ENCODE results near the gene DDTL.
"Not testable (repeated sequence)": the region's sequence is repeated elsewhere in the genome, so short reads cannot be mapped to it uniquely, and the experiment has no call there.

The DDTL gene

DNA sequence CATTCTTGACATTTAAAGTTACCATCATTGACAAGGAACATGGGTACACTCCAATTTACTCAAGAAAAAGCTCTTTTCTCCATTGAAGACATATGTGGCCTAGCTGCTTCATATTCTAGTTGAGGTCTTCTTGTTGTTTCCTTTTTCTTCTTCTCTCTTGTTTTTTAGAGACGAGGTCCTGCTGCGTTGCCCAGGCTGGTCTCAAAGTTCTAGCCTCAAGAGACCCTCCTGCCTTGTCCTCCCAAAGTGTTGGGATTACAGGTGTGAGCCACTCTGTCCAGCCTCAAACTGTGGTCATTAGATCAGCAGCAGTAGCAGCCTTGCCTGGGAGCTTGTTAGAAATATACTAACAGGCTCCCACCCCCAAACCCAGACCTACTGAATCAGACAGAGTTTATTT lies 26.4 kb downstream of the DDTL start:
- in situ Hi-C loops (cut with HindIII; ENCODE audit: low pct_unique_long_range_greater_than_20kb, low sequenced_read_pairs); DNase-seq (ENCODE audit: low read depth in 1 of 2, low spot score in 1 of 2): not testable (repeated sequence)

DNA sequence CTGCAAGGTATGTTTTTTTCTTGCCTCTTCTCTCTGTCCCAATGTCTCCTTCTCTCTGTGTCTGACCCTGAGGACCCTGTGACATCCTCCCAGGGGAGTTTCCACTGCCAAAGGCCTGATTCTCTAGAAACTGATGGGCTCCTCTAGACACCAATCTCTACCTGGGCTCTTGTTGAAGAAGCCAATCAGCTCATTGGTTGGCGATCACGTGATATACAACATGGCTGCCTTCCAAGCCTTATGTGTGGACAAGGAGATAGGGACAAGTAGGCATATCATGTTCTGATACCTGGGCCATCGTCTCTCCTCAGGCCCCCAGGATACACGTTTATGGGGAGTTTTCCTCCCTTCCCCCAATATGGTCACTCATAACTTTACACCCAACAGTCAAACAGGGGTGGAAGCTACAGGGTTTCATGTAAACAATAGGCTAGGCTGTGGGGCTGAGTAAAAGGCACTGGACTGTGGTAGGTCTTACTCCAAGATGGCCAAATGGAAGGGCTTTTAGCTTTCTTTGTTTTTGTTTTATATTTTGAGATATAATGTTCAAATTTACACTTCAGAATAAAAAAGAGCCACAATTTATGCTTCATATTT lies 27.0 kb downstream of the DDTL start:
- DNase-seq (ENCODE audit: low read depth in 1 of 2, low spot score in 1 of 2); in situ Hi-C loops (cut with HindIII; ENCODE audit: low pct_unique_long_range_greater_than_20kb, low sequenced_read_pairs): not testable (repeated sequence)

DNA sequence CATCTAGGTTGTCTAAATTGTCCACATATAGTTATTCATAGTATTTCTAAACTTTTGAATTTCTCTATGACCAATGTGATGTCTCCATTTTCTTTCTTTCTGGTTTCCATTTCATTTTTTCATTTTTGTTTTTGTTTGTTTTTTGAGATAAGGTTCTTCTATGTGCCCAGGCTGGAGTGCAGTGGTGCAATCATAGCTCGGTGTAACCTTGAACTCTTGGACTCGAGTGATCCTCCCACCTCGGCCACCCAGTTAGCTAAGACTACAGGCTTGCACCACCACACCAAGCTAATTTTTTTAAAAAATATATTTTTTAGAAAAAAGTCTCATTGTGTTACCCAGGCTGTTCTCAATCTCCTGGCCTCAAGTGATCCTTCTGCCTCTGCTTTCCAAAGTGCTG lies 30.4 kb downstream of the DDTL start:
- DNase-seq (ENCODE audit: low read depth in 1 of 2, low spot score in 1 of 2): no peak
- in situ Hi-C loops (cut with HindIII; ENCODE audit: low pct_unique_long_range_greater_than_20kb, low sequenced_read_pairs): no loop called here
- TF ChIP-seq JUND (IDR thresholded peaks at IDR 0.05; ENCODE audit: low read depth): no peak

DNA sequence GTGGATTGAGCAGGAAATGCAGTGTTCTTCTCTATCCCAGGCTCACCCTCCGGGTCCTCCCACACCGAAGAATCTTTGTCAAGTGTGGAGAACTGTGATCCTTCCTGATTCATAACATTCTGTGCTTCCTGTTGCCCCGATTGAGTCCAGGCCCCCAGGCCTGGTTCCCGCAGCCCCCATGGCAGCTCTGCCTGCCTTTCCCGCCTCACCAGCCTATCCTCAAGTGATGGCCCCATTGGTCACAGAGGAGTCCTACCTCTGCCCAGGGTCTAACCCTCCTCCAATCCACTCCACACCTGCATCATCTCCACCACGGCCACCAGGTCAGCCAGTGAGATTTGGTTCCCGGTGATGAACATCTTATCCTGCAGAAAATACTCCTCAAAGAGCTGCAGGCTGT lies 33.1 kb downstream of the DDTL start:
- in situ Hi-C loops (cut with HindIII; ENCODE audit: low pct_unique_long_range_greater_than_20kb, low sequenced_read_pairs); DNase-seq (ENCODE audit: low read depth in 1 of 2, low spot score in 1 of 2): not testable (repeated sequence)

DNA sequence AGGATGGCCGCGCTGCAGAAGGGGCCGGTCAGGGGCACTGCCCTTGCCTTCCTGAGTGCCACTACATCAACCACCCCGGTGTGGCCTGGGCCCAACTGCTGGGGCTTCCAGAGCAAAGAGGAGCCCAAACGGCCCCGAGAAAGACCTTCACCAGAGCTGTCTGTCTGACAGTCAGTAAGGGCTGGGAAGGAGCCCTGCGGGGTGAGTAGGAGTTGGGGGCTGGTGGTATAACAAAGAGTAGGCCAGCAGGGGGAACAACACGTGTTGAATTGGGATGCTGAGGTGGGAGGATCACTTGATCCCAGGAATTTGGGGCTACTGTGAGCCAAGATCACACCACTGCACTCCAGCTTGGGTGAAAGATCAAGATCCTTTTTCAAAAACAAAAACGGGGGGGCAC lies 34.6 kb downstream of the DDTL start:
- DNase-seq (ENCODE audit: low read depth in 1 of 2, low spot score in 1 of 2): no peak
- no peak for TF ChIP-seq JUND (IDR thresholded peaks at IDR 0.05; ENCODE audit: low read depth)
- in situ Hi-C loops (cut with HindIII; ENCODE audit: low pct_unique_long_range_greater_than_20kb, low sequenced_read_pairs): no loop called here

DNA sequence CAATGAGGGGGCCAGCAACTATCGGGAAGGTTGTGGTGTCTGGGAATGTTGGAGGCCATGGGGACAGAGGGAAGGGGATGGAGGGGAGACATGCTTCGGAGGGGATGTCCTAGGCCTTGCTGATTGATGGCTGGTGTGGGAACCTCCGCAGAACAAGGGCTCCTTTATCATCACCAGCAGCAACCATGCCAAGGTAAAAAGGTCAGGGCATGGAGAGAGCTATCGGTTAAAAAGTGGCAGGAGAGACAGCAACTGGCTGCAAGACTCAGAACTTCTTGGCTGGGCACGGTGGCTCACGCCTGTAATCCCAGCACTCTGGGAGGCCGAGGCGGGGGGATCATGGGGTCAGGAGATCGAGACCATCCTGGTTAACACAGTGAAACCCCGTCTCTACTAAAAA lies 35.6 kb downstream of the DDTL start:
- in situ Hi-C loops (cut with HindIII; ENCODE audit: low pct_unique_long_range_greater_than_20kb, low sequenced_read_pairs): no loop called here
- no peak for DNase-seq (ENCODE audit: low read depth in 1 of 2, low spot score in 1 of 2)

DNA sequence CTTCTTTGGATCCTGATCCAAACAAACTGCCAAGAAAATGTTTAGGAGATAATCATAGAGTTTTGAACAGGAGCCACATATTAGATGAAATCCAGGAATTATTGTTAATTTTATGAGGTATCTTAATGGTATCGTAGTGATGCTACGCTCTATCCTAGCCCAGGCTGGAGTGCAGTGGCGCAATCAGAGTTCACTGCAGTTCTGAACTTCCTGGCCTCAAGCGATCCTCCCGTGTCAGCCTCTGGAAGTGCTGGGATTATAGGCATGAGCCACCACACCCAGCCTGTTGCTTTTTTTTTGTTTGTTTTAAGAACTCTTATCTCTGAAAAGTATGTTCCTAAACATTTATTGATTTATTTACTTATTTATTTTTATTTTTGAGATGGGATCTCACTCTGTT lies 36.2 kb downstream of the DDTL start:
- TF ChIP-seq JUND (IDR thresholded peaks at IDR 0.05; ENCODE audit: low read depth): no peak
- no peak for DNase-seq (ENCODE audit: low read depth in 1 of 2, low spot score in 1 of 2)
- in situ Hi-C loops (cut with HindIII; ENCODE audit: low pct_unique_long_range_greater_than_20kb, low sequenced_read_pairs): no loop called here

More for the DNA sequence above, 35.6 kb downstream of the DDTL start:
- no peak for TF ChIP-seq JUND (IDR thresholded peaks at IDR 0.05; ENCODE audit: low read depth)

DNA sequence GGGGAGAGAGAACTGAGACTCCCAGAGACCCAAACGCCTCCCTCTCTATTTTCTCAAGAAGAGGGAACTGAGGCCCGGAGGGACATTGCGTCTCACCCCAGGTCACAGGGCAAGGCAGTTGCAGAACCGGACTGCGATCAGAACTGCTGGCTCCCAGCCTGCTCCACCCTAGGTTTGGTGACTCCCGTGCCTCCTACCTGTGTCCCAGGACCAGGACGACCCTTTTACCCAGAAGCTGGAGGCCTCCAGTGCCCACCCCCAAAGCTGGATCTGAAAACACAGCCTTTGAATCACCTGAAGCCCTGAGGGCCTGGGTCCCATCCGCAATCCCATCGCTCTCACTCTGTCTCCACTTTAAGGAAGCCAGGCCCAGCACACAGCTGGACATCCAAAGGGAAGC lies 37.2 kb downstream of the DDTL start:
- TF ChIP-seq JUND (IDR thresholded peaks at IDR 0.05; ENCODE audit: low read depth): no peak
- no peak for DNase-seq (ENCODE audit: low read depth in 1 of 2, low spot score in 1 of 2)

DNA sequence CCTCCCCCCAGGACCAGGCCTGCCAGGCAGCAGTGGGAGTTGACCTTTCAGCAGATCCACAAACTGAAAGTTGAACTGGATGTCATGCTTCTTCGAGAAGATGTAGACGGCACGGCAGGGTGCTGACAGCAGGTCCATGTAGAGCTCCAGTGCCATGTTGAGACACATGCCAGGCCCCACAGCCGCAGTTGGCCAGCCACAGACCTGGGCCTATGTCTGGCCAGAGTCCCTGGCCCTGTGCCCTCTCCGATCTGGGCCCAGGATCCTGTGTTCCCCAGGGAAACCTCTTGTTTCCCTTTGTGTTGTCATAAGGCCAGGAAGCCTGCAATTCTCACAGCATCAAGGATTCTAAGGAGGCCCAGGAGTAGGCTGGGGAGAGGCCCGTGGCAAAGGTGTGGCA lies 38.5 kb downstream of the DDTL start, which contains the start of gene GSTT4:
TSS of gene GSTT4 (minus strand) at position 253 of the 400 bp plus-strand sequence. CDS start at position 156, 97 bp downstream.
- in situ Hi-C loops (cut with HindIII; ENCODE audit: low pct_unique_long_range_greater_than_20kb, low sequenced_read_pairs): no loop called here
- DNase-seq (ENCODE audit: low read depth in 1 of 2, low spot score in 1 of 2): no peak
- TF ChIP-seq JUND (IDR thresholded peaks at IDR 0.05; ENCODE audit: low read depth): no peak

More for the DNA sequence above, 37.2 kb downstream of the DDTL start:
- in situ Hi-C loops (cut with HindIII; ENCODE audit: low pct_unique_long_range_greater_than_20kb, low sequenced_read_pairs): no loop called here

DNA sequence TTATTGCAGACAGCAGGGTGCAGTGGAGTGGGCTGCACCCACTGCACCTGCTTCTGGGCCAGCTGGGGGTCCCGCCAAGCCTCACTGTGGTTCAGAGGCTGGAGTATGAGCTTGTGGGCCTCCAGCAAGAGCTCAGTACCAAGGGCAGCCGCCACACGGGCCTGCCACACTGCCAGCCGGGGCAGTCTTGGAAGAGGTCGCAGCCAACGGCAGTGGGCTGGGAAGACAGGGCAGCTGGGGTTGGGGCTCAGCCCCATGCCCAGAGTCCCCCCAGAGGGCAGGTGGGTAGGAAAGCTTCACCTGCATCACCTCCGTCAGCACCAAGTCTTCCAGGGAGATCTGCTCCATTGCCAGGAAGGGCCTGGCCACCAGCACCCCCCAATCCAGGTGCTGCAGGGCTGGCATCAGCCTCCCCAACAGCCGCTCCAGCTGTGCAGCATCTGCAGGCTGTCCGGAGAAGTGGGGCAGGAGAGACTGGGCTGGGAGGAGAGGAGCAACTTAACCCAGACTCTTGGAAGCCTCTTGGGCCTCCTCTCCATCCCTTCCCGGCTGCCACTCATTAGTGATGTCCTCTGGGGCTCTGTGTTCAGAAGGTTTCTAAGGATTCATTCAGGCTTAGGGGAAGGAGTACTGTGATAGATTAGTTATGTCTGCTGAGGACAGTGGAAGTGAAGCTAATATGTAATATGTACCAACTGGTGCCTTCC lies 39.7 kb downstream of the DDTL start:
- in situ Hi-C loops (cut with HindIII; ENCODE audit: low pct_unique_long_range_greater_than_20kb, low sequenced_read_pairs): no loop called here

DNA sequence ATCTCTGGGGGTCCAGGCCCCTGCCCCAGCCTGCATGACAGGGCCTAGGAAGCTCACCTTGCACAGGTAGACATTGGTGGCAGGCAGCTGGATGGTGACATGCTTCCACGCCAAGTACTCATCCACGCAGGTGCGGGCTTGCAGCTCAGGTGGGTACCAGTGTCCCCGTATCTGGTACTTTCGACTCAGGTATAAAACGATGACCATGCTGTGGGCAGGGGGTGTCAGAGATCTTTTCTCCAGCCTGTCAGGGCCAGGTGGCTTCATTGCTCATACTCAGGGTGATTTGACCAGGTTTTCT lies 40.2 kb downstream of the DDTL start:
- no peak for TF ChIP-seq JUND (IDR thresholded peaks at IDR 0.05; ENCODE audit: low read depth)
- in situ Hi-C loops (cut with HindIII; ENCODE audit: low pct_unique_long_range_greater_than_20kb, low sequenced_read_pairs): no loop called here
- DNase-seq (ENCODE audit: low read depth in 1 of 2, low spot score in 1 of 2): no peak

More for the DNA sequence above, 39.7 kb downstream of the DDTL start:
- DNase-seq (ENCODE audit: low read depth in 1 of 2, low spot score in 1 of 2): no peak
- TF ChIP-seq JUND (IDR thresholded peaks at IDR 0.05; ENCODE audit: low read depth): no peak

DNA sequence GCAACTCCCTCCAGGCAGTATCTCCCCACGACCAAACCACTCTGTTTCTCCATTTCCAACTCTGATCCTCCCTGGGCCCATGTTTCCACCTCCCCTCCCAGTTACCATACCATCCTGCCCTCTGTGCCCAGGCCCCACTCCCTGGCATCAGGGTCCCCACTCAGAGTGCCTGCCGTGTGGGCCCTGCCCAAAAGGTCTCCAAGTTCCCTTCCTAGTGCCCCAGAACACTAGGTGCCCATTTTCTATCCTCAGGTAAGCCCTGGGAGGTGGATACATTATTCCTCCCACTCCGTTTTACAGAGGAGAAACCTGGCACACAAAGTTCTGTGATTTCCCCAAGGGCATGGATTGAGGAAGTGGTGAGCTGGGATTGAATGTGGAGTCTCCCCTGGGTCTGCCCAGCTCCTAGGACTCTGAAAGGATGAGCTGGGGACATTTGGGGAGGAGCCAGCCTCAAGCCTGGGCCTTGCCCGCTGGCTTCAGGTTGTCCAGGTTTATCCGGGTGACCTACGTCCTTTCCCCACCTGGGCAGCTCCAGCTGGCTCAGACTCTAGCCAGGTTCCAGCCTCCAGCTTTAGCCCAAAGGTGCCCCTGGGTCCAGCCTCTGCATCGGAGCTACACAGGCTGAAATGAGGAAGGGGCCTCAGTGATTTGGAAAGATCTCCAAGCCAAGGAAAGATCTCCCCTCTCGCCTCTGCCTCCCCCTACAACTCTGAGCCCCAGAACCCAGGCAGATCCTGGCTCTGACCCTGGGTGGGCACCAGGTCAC lies 40.7 kb downstream of the DDTL start:
- DNase-seq (ENCODE audit: low read depth in 1 of 2, low spot score in 1 of 2): peak in 1 of 2 experiments; percentile 29
- in situ Hi-C loops (cut with HindIII; ENCODE audit: low pct_unique_long_range_greater_than_20kb, low sequenced_read_pairs): no loop called here
- TF ChIP-seq JUND (IDR thresholded peaks at IDR 0.05; ENCODE audit: low read depth): no peak

DNA sequence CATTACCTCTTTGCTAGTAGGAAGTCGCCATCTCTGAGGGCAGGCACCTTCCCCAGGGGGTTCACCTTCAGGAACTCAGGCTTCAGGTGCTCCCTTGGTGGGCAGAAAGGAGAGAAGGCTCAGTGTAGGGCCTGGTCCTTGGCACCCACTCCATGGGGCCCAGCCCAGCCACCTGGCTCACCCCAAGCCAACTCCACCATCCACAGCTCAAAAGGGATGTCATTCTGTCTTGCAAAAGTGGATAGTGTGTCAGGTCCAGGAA lies 41.3 kb downstream of the DDTL start:
- in situ Hi-C loops (cut with HindIII; ENCODE audit: low pct_unique_long_range_greater_than_20kb, low sequenced_read_pairs): no loop called here
- DNase-seq (ENCODE audit: low read depth in 1 of 2, low spot score in 1 of 2): no peak
- TF ChIP-seq JUND (IDR thresholded peaks at IDR 0.05; ENCODE audit: low read depth): no peak
